ENCODE data around the gene DMD.

DMD gene

GRCh38 chrX:32948130-32948529, 263.2 kb downstream of the DMD start:
- H3K27ac ChIP-seq (ENCODE audit: low read depth, low read length): no peak overlapping the region
- H2BK5ac ChIP-seq (ENCODE audit: low read depth, low read length, poor library complexity): no peak overlapping the region
- no peak overlapping the region for H2AK5ac ChIP-seq (ENCODE audit: low read length)
- H3K36me3 ChIP-seq (ENCODE audit: control insufficient read depth in 1 of 2, insufficient read depth in 2 of 2, low read length in 2 of 2): no peaks in the 10 kb centered on the region
- no peak overlapping the region for H3K23ac ChIP-seq (ENCODE audit: low read length)
- H4K91ac ChIP-seq (ENCODE audit: low read depth, low read length): no peak overlapping the region
- H3K4me2 ChIP-seq (ENCODE audit: low read length): no peak overlapping the region
- no peak overlapping the region for H2AFZ ChIP-seq (ENCODE audit: insufficient read depth, low read length, poor library complexity)
- H2BK120ac ChIP-seq (ENCODE audit: insufficient read depth, low read length, poor library complexity): no peak overlapping the region
- no peak overlapping the region for H3K9ac ChIP-seq (ENCODE audit: low read length)
- no peaks in the 10 kb centered on the region for H3K27me3 ChIP-seq (ENCODE audit: insufficient read depth, low read length)
- H3K18ac ChIP-seq (ENCODE audit: low read length): no peak overlapping the region
- no peak overlapping the region for H3K14ac ChIP-seq (ENCODE audit: low read length)
- DNase-seq: no peak
- no peaks in the 10 kb centered on the region for H3K9me3 ChIP-seq (ENCODE audit: insufficient read depth, low read depth, low read length)
- H2BK12ac ChIP-seq (ENCODE audit: low read length): no peak overlapping the region
- WGBS (ENCODE audit: extremely low coverage, insufficient coverage, insufficient read length): no CpG with 5 or more reads among the region's 2 CpGs
- H3K79me2 ChIP-seq (ENCODE audit: control insufficient read depth, insufficient read depth, low read length, poor library complexity): no peaks in the 10 kb centered on the region
- H4K8ac ChIP-seq (ENCODE audit: low read depth, low read length): no peak overlapping the region
- H4K12ac ChIP-seq (ENCODE audit: low read depth, low read length): no peak overlapping the region
- H3K4me3 ChIP-seq (ENCODE audit: low read depth, low read length): no peak overlapping the region
- no peaks in the 10 kb centered on the region for H3K79me1 ChIP-seq (ENCODE audit: low read length)
- no peaks in the 10 kb centered on the region for H3K4me1 ChIP-seq (ENCODE audit: control insufficient read depth in 1 of 2, insufficient read depth in 2 of 2, low read length in 2 of 2)
- no peak overlapping the region for H3K4ac ChIP-seq (ENCODE audit: low read depth, low read length)

GRCh38 chrX:32937043-32937442, 274.3 kb downstream of the DMD start:
- Histone ChIP-seq H3K79me1 (ENCODE audit: low read length) (no peaks in the 10 kb centered on the region), H2BK5ac (ENCODE audit: low read depth, low read length, poor library complexity) (no peak overlapping the region), H4K12ac (ENCODE audit: low read depth, low read length) (no peak overlapping the region), H3K27me3 (ENCODE audit: insufficient read depth, low read length) (no peaks in the 10 kb centered on the region), H3K36me3 (ENCODE audit: control insufficient read depth in 1 of 2, insufficient read depth in 2 of 2, low read length in 2 of 2) (no peaks in the 10 kb centered on the region), H2AK5ac (ENCODE audit: low read length) (no peak overlapping the region), H3K18ac (ENCODE audit: low read length) (no peak overlapping the region), H3K4me2 (ENCODE audit: low read length) (no peak overlapping the region), H3K14ac (ENCODE audit: low read length) (no peak overlapping the region), H3K27ac (ENCODE audit: low read depth, low read length) (no peak overlapping the region), H2AFZ (ENCODE audit: insufficient read depth, low read length, poor library complexity) (no peak overlapping the region), H3K9me3 (ENCODE audit: insufficient read depth, low read depth, low read length) (no peaks in the 10 kb centered on the region), H4K91ac (ENCODE audit: low read depth, low read length) (no peak overlapping the region), H3K9ac (ENCODE audit: low read length) (no peak overlapping the region), H2BK12ac (ENCODE audit: low read length) (no peak overlapping the region), H3K4me3 (ENCODE audit: low read depth, low read length) (no peak overlapping the region), H3K23ac (ENCODE audit: low read length) (no peak overlapping the region), H4K8ac (ENCODE audit: low read depth, low read length) (no peak overlapping the region), H3K4me1 (ENCODE audit: control insufficient read depth in 1 of 2, insufficient read depth in 2 of 2, low read length in 2 of 2) (no peaks in the 10 kb centered on the region), H2BK120ac (ENCODE audit: insufficient read depth, low read length, poor library complexity) (no peak overlapping the region), H3K79me2 (ENCODE audit: control insufficient read depth, insufficient read depth, low read length, poor library complexity) (no peaks in the 10 kb centered on the region), H3K4ac (ENCODE audit: low read depth, low read length) (no peak overlapping the region)
- DNase-seq: no peak
- WGBS (ENCODE audit: extremely low coverage, insufficient coverage, insufficient read length): no CpG with 5 or more reads among the region's 3 CpGs

- no peak overlapping the region for H3K4me2 ChIP-seq (ENCODE audit: low read length)
- no peak overlapping the region for H2BK120ac ChIP-seq (ENCODE audit: insufficient read depth, low read length, poor library complexity)
- H3K14ac ChIP-seq (ENCODE audit: low read length): no peak overlapping the region
- H3K4me1 ChIP-seq (ENCODE audit: control insufficient read depth in 1 of 2, insufficient read depth in 2 of 2, low read length in 2 of 2): no peaks in the 10 kb centered on the region
- no peak overlapping the region for H2AFZ ChIP-seq (ENCODE audit: insufficient read depth, low read length, poor library complexity)
- no peak overlapping the region for H3K4me3 ChIP-seq (ENCODE audit: low read depth, low read length)
- H3K4ac ChIP-seq (ENCODE audit: low read depth, low read length): no peak overlapping the region
- H3K9ac ChIP-seq (ENCODE audit: low read length): no peak overlapping the region
- H4K91ac ChIP-seq (ENCODE audit: low read depth, low read length): no peak overlapping the region
- H3K79me2 ChIP-seq (ENCODE audit: control insufficient read depth, insufficient read depth, low read length, poor library complexity): no peaks in the 10 kb centered on the region
- no peak overlapping the region for H2BK5ac ChIP-seq (ENCODE audit: low read depth, low read length, poor library complexity)
- no peaks in the 10 kb centered on the region for H3K27me3 ChIP-seq (ENCODE audit: insufficient read depth, low read length)
- H3K23ac ChIP-seq (ENCODE audit: low read length): no peak overlapping the region
- H4K8ac ChIP-seq (ENCODE audit: low read depth, low read length): no peak overlapping the region
- H3K27ac ChIP-seq (ENCODE audit: low read depth, low read length): no peak overlapping the region
- no peak overlapping the region for H2AK5ac ChIP-seq (ENCODE audit: low read length)
- no peaks in the 10 kb centered on the region for H3K9me3 ChIP-seq (ENCODE audit: insufficient read depth, low read depth, low read length)
- no peak overlapping the region for H4K12ac ChIP-seq (ENCODE audit: low read depth, low read length)
- H3K79me1 ChIP-seq (ENCODE audit: low read length): no peaks in the 10 kb centered on the region
- no CpG with 5 or more reads among the region's 5 CpGs for WGBS (ENCODE audit: extremely low coverage, insufficient coverage, insufficient read length)
- DNase-seq: no peak
- no peak overlapping the region for H3K18ac ChIP-seq (ENCODE audit: low read length)
- H3K36me3 ChIP-seq (ENCODE audit: control insufficient read depth in 1 of 2, insufficient read depth in 2 of 2, low read length in 2 of 2): no peaks in the 10 kb centered on the region
- H2BK12ac ChIP-seq (ENCODE audit: low read length): no peak overlapping the region
Observed at GRCh38 chrX:32933548-32933947, 277.8 kb downstream of the DMD start.

- H3K4me1 ChIP-seq (ENCODE audit: control insufficient read depth in 1 of 2, insufficient read depth in 2 of 2, low read length in 2 of 2): no peaks in the 10 kb centered on the region
- H3K14ac ChIP-seq (ENCODE audit: low read length): no peak overlapping the region
- no peak overlapping the region for H2BK12ac ChIP-seq (ENCODE audit: low read length)
- no peak for DNase-seq
- H3K4me2 ChIP-seq (ENCODE audit: low read length): no peak overlapping the region
- H2BK120ac ChIP-seq (ENCODE audit: insufficient read depth, low read length, poor library complexity): no peak overlapping the region
- no peaks in the 10 kb centered on the region for H3K79me2 ChIP-seq (ENCODE audit: control insufficient read depth, insufficient read depth, low read length, poor library complexity)
- H3K18ac ChIP-seq (ENCODE audit: low read length): no peak overlapping the region
- no peak overlapping the region for H4K12ac ChIP-seq (ENCODE audit: low read depth, low read length)
- no peaks in the 10 kb centered on the region for H3K9me3 ChIP-seq (ENCODE audit: insufficient read depth, low read depth, low read length)
- no peak overlapping the region for H3K4me3 ChIP-seq (ENCODE audit: low read depth, low read length)
- H3K23ac ChIP-seq (ENCODE audit: low read length): no peak overlapping the region
- H2BK5ac ChIP-seq (ENCODE audit: low read depth, low read length, poor library complexity): no peak overlapping the region
- H2AK5ac ChIP-seq (ENCODE audit: low read length): no peak overlapping the region
- H3K79me1 ChIP-seq (ENCODE audit: low read length): no peaks in the 10 kb centered on the region
- no peak overlapping the region for H3K27ac ChIP-seq (ENCODE audit: low read depth, low read length)
- H3K4ac ChIP-seq (ENCODE audit: low read depth, low read length): no peak overlapping the region
- no peak overlapping the region for H3K9ac ChIP-seq (ENCODE audit: low read length)
- WGBS (ENCODE audit: extremely low coverage, insufficient coverage, insufficient read length): no CpG with 5 or more reads among the region's 4 CpGs
- no peak overlapping the region for H4K8ac ChIP-seq (ENCODE audit: low read depth, low read length)
- H3K27me3 ChIP-seq (ENCODE audit: insufficient read depth, low read length): no peaks in the 10 kb centered on the region
- no peak overlapping the region for H2AFZ ChIP-seq (ENCODE audit: insufficient read depth, low read length, poor library complexity)
- no peak overlapping the region for H4K91ac ChIP-seq (ENCODE audit: low read depth, low read length)
- no peaks in the 10 kb centered on the region for H3K36me3 ChIP-seq (ENCODE audit: control insufficient read depth in 1 of 2, insufficient read depth in 2 of 2, low read length in 2 of 2)
Observed at GRCh38 chrX:32929040-32929439, 282.3 kb downstream of the DMD start.

All from trophoblast cell (in vitro differentiated cells and primary cell).